Glutamatergic neuron (in vitro differentiated cells): ENCODE data around the gene HTR1E. TPM values are rescaled to one million over a fixed set of nuclear protein-coding genes. Genes with fewer than 3 reads are reported as not detected.

Source experiments
- DNase-seq: peaks from one replicate; pipeline ENCODE4 v3.0.0; 2022
- H3K27ac Mint-ChIP-seq: one replicate; pipeline ENCODE4 v1.8.0; 2020; ENCODE audit warnings: mild to moderate bottlenecking, mixed read lengths, inconsistent platforms; ENCODE audit not compliant: unreplicated experiment
- H3K27me3 Mint-ChIP-seq: one replicate; pipeline ENCODE4 v1.8.0; 2020; ENCODE audit warnings: mild to moderate bottlenecking, moderate library complexity, mixed read lengths, inconsistent platforms; ENCODE audit not compliant: unreplicated experiment
- H3K36me3 Mint-ChIP-seq: one replicate; pipeline ENCODE4 v1.8.0; 2020; ENCODE audit warnings: mild to moderate bottlenecking, mixed read lengths, inconsistent platforms; ENCODE audit not compliant: unreplicated experiment
- H3K4me1 Mint-ChIP-seq: one replicate; pipeline ENCODE4 v1.8.0; 2020; ENCODE audit warnings: mild to moderate bottlenecking, low read depth, mixed read lengths, inconsistent platforms; ENCODE audit not compliant: unreplicated experiment
- H3K4me3 Mint-ChIP-seq: one replicate; pipeline ENCODE4 v1.8.0; 2020; ENCODE audit warnings: mild to moderate bottlenecking, mixed read lengths, inconsistent platforms; ENCODE audit not compliant: unreplicated experiment
- H3K9me3 Mint-ChIP-seq: one replicate; pipeline ENCODE4 v1.8.0; 2020; ENCODE audit warnings: mild to moderate bottlenecking, moderate library complexity, mixed read lengths, inconsistent platforms; ENCODE audit not compliant: unreplicated experiment
- total RNA-seq: library from RNA; stranded (reverse); fragmentation: NEBNext Ultra II Directional; extraction: Animal tissue kit (Norgen Biotek cat#: 25700); gene quantifications from one replicate; pipeline ENCODE4 v1.2.1, GENCODE V29; 2021; ENCODE audit not compliant: unreplicated experiment
- TF ChIP-seq, protein P1 (sequence below): fragments of 200-600 bp; sonication (generic); IDR thresholded peaks from one replicate; pipeline ENCODE4 v1.5.0; 2021; ENCODE audit not compliant: partially characterized antibody, unreplicated experiment

HTR1E gene
- total RNA-seq, 1 donor from 2014 or later: 0.34 TPM

DNA sequence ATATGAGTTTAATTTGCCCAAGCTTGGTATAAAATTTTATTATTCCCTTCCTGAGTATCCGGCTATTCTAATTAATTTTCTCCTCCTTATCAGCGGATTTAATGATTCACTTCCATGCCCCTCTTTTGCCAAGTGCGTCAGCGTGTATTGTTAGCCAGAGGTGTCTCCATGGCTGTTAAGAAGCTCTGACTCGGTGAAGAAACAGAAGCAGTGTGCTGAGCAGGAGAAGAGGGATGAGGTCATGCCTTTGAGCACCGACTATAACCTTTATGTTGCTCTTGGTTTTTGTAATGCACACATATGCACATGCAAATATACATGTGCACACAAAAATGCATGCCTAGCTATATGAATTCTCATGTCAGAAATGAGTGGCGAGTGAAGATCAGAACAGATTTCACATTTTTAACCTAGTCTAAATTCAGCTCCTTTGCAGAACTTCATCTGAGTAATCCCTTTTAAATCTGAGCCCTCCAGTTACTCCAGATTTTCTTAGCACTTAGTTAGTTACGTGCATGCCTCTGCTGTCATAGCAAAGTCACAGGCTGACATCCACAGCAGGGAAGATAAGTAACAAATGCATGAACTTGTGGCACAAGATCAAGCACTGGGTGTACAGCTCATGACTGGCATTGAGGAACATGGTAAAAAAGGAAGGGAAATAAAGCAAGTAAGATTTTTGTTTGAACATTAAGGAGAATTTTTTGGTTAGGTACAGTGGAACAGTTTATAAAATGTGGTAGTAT, 24.3 kb downstream of the HTR1E start:
- DNase-seq: no peak
- TF ChIP-seq, protein P1, sequence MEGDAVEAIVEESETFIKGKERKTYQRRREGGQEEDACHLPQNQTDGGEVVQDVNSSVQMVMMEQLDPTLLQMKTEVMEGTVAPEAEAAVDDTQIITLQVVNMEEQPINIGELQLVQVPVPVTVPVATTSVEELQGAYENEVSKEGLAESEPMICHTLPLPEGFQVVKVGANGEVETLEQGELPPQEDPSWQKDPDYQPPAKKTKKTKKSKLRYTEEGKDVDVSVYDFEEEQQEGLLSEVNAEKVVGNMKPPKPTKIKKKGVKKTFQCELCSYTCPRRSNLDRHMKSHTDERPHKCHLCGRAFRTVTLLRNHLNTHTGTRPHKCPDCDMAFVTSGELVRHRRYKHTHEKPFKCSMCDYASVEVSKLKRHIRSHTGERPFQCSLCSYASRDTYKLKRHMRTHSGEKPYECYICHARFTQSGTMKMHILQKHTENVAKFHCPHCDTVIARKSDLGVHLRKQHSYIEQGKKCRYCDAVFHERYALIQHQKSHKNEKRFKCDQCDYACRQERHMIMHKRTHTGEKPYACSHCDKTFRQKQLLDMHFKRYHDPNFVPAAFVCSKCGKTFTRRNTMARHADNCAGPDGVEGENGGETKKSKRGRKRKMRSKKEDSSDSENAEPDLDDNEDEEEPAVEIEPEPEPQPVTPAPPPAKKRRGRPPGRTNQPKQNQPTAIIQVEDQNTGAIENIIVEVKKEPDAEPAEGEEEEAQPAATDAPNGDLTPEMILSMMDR: no peak
- Mint-ChIP-seq H3K36me3 (no peaks in the 10 kb centered on the region), H3K4me3 (no peak overlapping the region), H3K27ac (no peak overlapping the region), H3K4me1 (no peaks in the 10 kb centered on the region), H3K9me3 (no peaks in the 10 kb centered on the region), H3K27me3 (no peaks in the 10 kb centered on the region)

GRCh38 chr6:86963352-86963751, 26.0 kb downstream of the HTR1E start:
- TF ChIP-seq, protein P1: no peak
- no peak for DNase-seq
- Mint-ChIP-seq H3K4me1 (no peaks in the 10 kb centered on the region), H3K36me3 (no peaks in the 10 kb centered on the region), H3K4me3 (no peak overlapping the region), H3K27me3 (no peaks in the 10 kb centered on the region), H3K27ac (no peak overlapping the region), H3K9me3 (no peaks in the 10 kb centered on the region)

- Mint-ChIP-seq H3K36me3 (no peaks in the 10 kb centered on the region), H3K9me3 (no peaks in the 10 kb centered on the region), H3K27me3 (no peaks in the 10 kb centered on the region), H3K4me3 (no peak overlapping the region), H3K27ac (no peak overlapping the region), H3K4me1 (no peaks in the 10 kb centered on the region)
- DNase-seq: no peak
- TF ChIP-seq, protein P1: no peak
Measured at GRCh38 chr6:86964029-86964579, 26.8 kb downstream of the HTR1E start.

GRCh38 chr6:86966271-86966670, 28.9 kb downstream of the HTR1E start:
- no peaks in the 10 kb centered on the region for H3K9me3 Mint-ChIP-seq
- no peak for DNase-seq
- H3K36me3 Mint-ChIP-seq: no peaks in the 10 kb centered on the region
- no peaks in the 10 kb centered on the region for H3K27me3 Mint-ChIP-seq
- no peaks in the 10 kb centered on the region for H3K4me1 Mint-ChIP-seq
- no peak overlapping the region for H3K4me3 Mint-ChIP-seq
- H3K27ac Mint-ChIP-seq: no peak overlapping the region
- TF ChIP-seq, protein P1: no peak

- no peaks in the 10 kb centered on the region for H3K4me1 Mint-ChIP-seq
- H3K27me3 Mint-ChIP-seq: no peaks in the 10 kb centered on the region
- no peaks in the 10 kb centered on the region for H3K9me3 Mint-ChIP-seq
- no peaks in the 10 kb centered on the region for H3K36me3 Mint-ChIP-seq
- TF ChIP-seq, protein P1: no peak
- no peak overlapping the region for H3K4me3 Mint-ChIP-seq
- no peak for DNase-seq
- no peak overlapping the region for H3K27ac Mint-ChIP-seq
Measured at GRCh38 chr6:86969573-86969972, 32.2 kb downstream of the HTR1E start.
